T-cell (primary cell): Measurements from ENCODE around the gene CTNND2. TPM values are rescaled to one million over a fixed set of nuclear protein-coding genes. Genes with fewer than 3 reads are reported as not detected.

ENCODE experiments used
- ATAC-seq, 4 experiments: fragments of 200-7000 bp in 3 of 4; fragments of 150-1000 bp in 1 of 4; cut with Tn5 transposase; replicated peaks in 1 of 4; 1 replicate in 3 of 4; 2 replicates in 1 of 4; pipeline ENCODE4 v1.10.0; 2021; ENCODE audit warnings: moderate library complexity in 3 of 4, mild to moderate bottlenecking in 2 of 4, moderate number of reproducible peaks in 1 of 4
- CTCF ChIA-PET, 2 donors: fragments of 300-600 bp; sonication (Branson Sonifier 250); formaldehyde crosslinking; loops; one replicate each; lab custom pipeline; 2022; ENCODE audit warnings: antibody characterized with exemption in 2 of 2; lab: Charles Lee
- POLR2A ChIA-PET, 2 donors: fragments of 300-600 bp; sonication (Branson Sonifier 250); formaldehyde crosslinking; loops; one replicate each; lab custom pipeline; 2022; ENCODE audit warnings: antibody characterized with exemption in 2 of 2; lab: Charles Lee
- DNase-seq, 35 experiments: peaks; one replicate each; pipeline versions ENCODE4 v3.0.0 to v3.0.0-alpha.2; 2013 to 2023
- H3K27ac ChIP-seq: one replicate; pipeline ENCODE4 v1.5.1; 2013; ENCODE audit warnings: low read length
- H3K27me3 ChIP-seq, 2 experiments: replicated peaks in 1 of 2; 1 replicate in 1 of 2; 2 replicates in 1 of 2; pipeline versions ENCODE4 v1.6.1 to v1.7.0; 2013; ENCODE audit warnings: low read length in 1 of 2, mixed read lengths in 1 of 2; ENCODE audit not compliant: control insufficient read depth in 2 of 2, insufficient read depth in 2 of 2; ENCODE audit errors: extremely low read depth in 1 of 2
- H3K36me3 ChIP-seq, 2 donors: 1 replicate in 1 of 2; 2 replicates in 1 of 2; pipeline versions ENCODE4 v1.6.1 to v1.7.0; 2013; ENCODE audit warnings: low read length in 1 of 2; ENCODE audit not compliant: control insufficient read depth in 2 of 2, insufficient read depth in 1 of 2; ENCODE audit errors: extremely low read depth in 1 of 2
- H3K4me1 ChIP-seq, 2 experiments: 1 replicate in 1 of 2; 2 replicates in 1 of 2; pipeline versions ENCODE4 v1.6.1 to v1.7.0; 2013; ENCODE audit warnings: low read length in 2 of 2, mixed read lengths in 1 of 2; ENCODE audit not compliant: insufficient read depth in 2 of 2, control insufficient read depth in 1 of 2; ENCODE audit errors: extremely low read depth in 1 of 2
- H3K4me3 ChIP-seq, 2 donors: 1 replicate in 1 of 2; 2 replicates in 1 of 2; pipeline versions ENCODE4 v1.5.1 to v1.7.0; 2013; ENCODE audit warnings: mild to moderate bottlenecking in 2 of 2, low read length in 1 of 2, moderate library complexity in 1 of 2; ENCODE audit not compliant: control insufficient read depth in 1 of 2; ENCODE audit errors: extremely low read depth in 1 of 2
- H3K9me3 ChIP-seq: 2 replicates; pipeline ENCODE4 v1.7.0; 2013
- H3K27ac Mint-ChIP-seq, 2 donors: one replicate each; pipeline ENCODE4 v1.8.0; 2020 to 2021; ENCODE audit warnings: mild to moderate bottlenecking in 2 of 2, mixed read lengths in 2 of 2
- H3K27me3 Mint-ChIP-seq, 2 donors: one replicate each; pipeline ENCODE4 v1.8.0; 2021 to 2022; ENCODE audit warnings: mixed read lengths in 2 of 2
- H3K36me3 Mint-ChIP-seq: one replicate; pipeline ENCODE4 v1.8.0; 2021; ENCODE audit warnings: mixed read lengths
- H3K4me1 Mint-ChIP-seq, 3 donors: one replicate each; pipeline ENCODE4 v1.8.0; 2020 to 2022; ENCODE audit warnings: mixed read lengths in 3 of 3, mild to moderate bottlenecking in 1 of 3
- H3K4me3 Mint-ChIP-seq, 3 donors: one replicate each; pipeline ENCODE4 v1.8.0; 2020 to 2022; ENCODE audit warnings: mild to moderate bottlenecking in 3 of 3, mixed read lengths in 3 of 3, moderate library complexity in 3 of 3
- H3K9me3 Mint-ChIP-seq, 3 donors: one replicate each; pipeline ENCODE4 v1.8.0; 2020 to 2022; ENCODE audit warnings: mixed read lengths in 3 of 3
- WGBS: methylation state at CpG from one replicate; pipeline ENCODE4 v1.1.5; 2013; ENCODE audit warnings: missing lambda C conversion rate; ENCODE audit not compliant: insufficient coverage; 5-methylcytosine and 5-hydroxymethylcytosine counted together
- total RNA-seq, 35 experiments: library from RNA in 6 of 35; stranded (reverse) in 6 of 35; fragments of 120-200 nt in 1 of 35; gene quantifications; one replicate each; pipeline versions ENCODE4 v1.2.1 to v1.2.4 and lab custom pipeline; 2013 to 2026

Gene CTNND2
- total RNA-seq, 5 donors from 2014 or later (not counting 1 experiment from before 2014, with no cell fraction given), result 0.22 TPM; not detected in 4

- Histone ChIP-seq H3K4me1 (no peaks in the 10 kb centered on the region), H3K4me3 (no peak overlapping the region), H3K27me3 (no peaks in the 10 kb centered on the region), H3K27ac (no peak overlapping the region), H3K36me3 (no peaks in the 10 kb centered on the region), H3K9me3 (no peaks in the 10 kb centered on the region)
- CTCF ChIA-PET, result no interaction called here
- ATAC-seq (no peak), DNase-seq (no peak)
- Mint-ChIP-seq H3K9me3 (no peaks in the 10 kb centered on the region), H3K4me1 (no peaks in the 10 kb centered on the region), H3K36me3 (no peaks in the 10 kb centered on the region), H3K4me3 (no peak overlapping the region), H3K27me3 (peaks cover 0 to 3% of the 10 kb centered on the region in 2 donors), H3K27ac (no peak overlapping the region)
- 96% methylated on average over 4 of the region's 8 CpGs for WGBS
- POLR2A ChIA-PET, result no interaction called here
Observed at GRCh38 chr5:11152368-11152767, 751.9 kb downstream of the CTNND2 start.

GRCh38 chr5:11150976-11151375 lies 753.3 kb downstream of the CTNND2 start:
- H3K27ac Mint-ChIP-seq, result no peak overlapping the region
- H3K4me3 ChIP-seq, result no peak overlapping the region
- 100% methylated on average over 2 of the region's 5 CpGs for WGBS
- DNase-seq (no peak), ATAC-seq (no peak)
- H3K36me3 Mint-ChIP-seq, result no peaks in the 10 kb centered on the region
- no peaks in the 10 kb centered on the region for H3K9me3 ChIP-seq
- no peaks in the 10 kb centered on the region for H3K4me1 ChIP-seq
- no peak overlapping the region for H3K4me3 Mint-ChIP-seq
- ChIA-PET POLR2A (no interaction called here), CTCF (no interaction called here)
- H3K9me3 Mint-ChIP-seq, result peaks cover 0 to 3% (median 0%) of the 10 kb centered on the region in 3 donors
- peaks cover 0 to 3% of the 10 kb centered on the region in 2 donors for H3K27me3 Mint-ChIP-seq
- no peaks in the 10 kb centered on the region for H3K27me3 ChIP-seq
- H3K4me1 Mint-ChIP-seq, result no peaks in the 10 kb centered on the region
- H3K36me3 ChIP-seq, result no peaks in the 10 kb centered on the region
- H3K27ac ChIP-seq, result no peak overlapping the region

- no peak overlapping the region for H3K27ac ChIP-seq
- Mint-ChIP-seq H3K27me3 (peaks cover 3% of the 10 kb centered on the region in 2 donors), H3K9me3 (peaks cover 0 to 3% (median 0%) of the 10 kb centered on the region in 3 donors), H3K36me3 (no peaks in the 10 kb centered on the region), H3K4me3 (no peak overlapping the region), H3K27ac (no peak overlapping the region), H3K4me1 (no peaks in the 10 kb centered on the region)
- H3K27me3 ChIP-seq, result peaks cover 0 to 4% of the 10 kb centered on the region in 2 experiments
- CTCF ChIA-PET, result interaction anchor here in 1 of 2 donors (0.6 kb wide), 1 partner anchor 396 kb away, joined by 3 read pairs; no protein-coding TSS in a partner anchor
- H3K36me3 ChIP-seq, result no peaks in the 10 kb centered on the region
- DNase-seq (no peak), ATAC-seq (no peak)
- H3K9me3 ChIP-seq, result no peaks in the 10 kb centered on the region
- no peaks in the 10 kb centered on the region for H3K4me1 ChIP-seq
- H3K4me3 ChIP-seq, result no peak overlapping the region
- WGBS, result 85% methylated on average over 8 of the region's 14 CpGs
- POLR2A ChIA-PET, result no interaction called here
Observed at GRCh38 chr5:11148810-11149539, 755.3 kb downstream of the CTNND2 start.

GRCh38 chr5:11146171-11146570 lies 758.1 kb downstream of the CTNND2 start:
- no peak overlapping the region for H3K27ac Mint-ChIP-seq
- Histone ChIP-seq H3K27me3 (peaks cover 0 to 4% of the 10 kb centered on the region in 2 experiments), H3K4me3 (no peak overlapping the region), H3K36me3 (no peaks in the 10 kb centered on the region), H3K9me3 (no peaks in the 10 kb centered on the region), H3K4me1 (no peaks in the 10 kb centered on the region), H3K27ac (no peak overlapping the region)
- POLR2A ChIA-PET, result no interaction called here
- H3K36me3 Mint-ChIP-seq, result no peaks in the 10 kb centered on the region
- H3K9me3 Mint-ChIP-seq, result peaks cover 0 to 3% (median 0%) of the 10 kb centered on the region in 3 donors
- 87% methylated on average over 2 of the region's 4 CpGs for WGBS
- CTCF ChIA-PET, result no interaction called here
- H3K4me3 Mint-ChIP-seq, result no peak overlapping the region
- no peak for ATAC-seq
- no peak for DNase-seq
- peaks cover 3% of the 10 kb centered on the region in 2 donors for H3K27me3 Mint-ChIP-seq
- no peaks in the 10 kb centered on the region for H3K4me1 Mint-ChIP-seq

- H3K36me3 ChIP-seq, result no peaks in the 10 kb centered on the region
- H3K9me3 Mint-ChIP-seq, result peaks cover 0 to 3% (median 0%) of the 10 kb centered on the region in 3 donors
- H3K9me3 ChIP-seq, result no peaks in the 10 kb centered on the region
- no peak overlapping the region for H3K27ac ChIP-seq
- no CpG with 5 or more reads among the region's 3 CpGs for WGBS
- no peak overlapping the region for H3K4me3 ChIP-seq
- no peak overlapping the region for H3K27ac Mint-ChIP-seq
- H3K4me3 Mint-ChIP-seq, result no peak overlapping the region
- ATAC-seq (no peak), DNase-seq (no peak)
- peaks cover 0 to 8% of the 10 kb centered on the region in 2 experiments for H3K27me3 ChIP-seq
- H3K4me1 ChIP-seq, result no peaks in the 10 kb centered on the region
- ChIA-PET CTCF (no interaction called here), POLR2A (no interaction called here)
- no peaks in the 10 kb centered on the region for H3K4me1 Mint-ChIP-seq
- H3K27me3 Mint-ChIP-seq, result peaks cover 3 to 5% of the 10 kb centered on the region in 2 donors
- no peaks in the 10 kb centered on the region for H3K36me3 Mint-ChIP-seq
Observed at GRCh38 chr5:11143456-11144267, 760.6 kb downstream of the CTNND2 start.

GRCh38 chr5:11139217-11139865 lies 764.9 kb downstream of the CTNND2 start:
- Histone ChIP-seq H3K36me3 (no peaks in the 10 kb centered on the region), H3K27me3 (peaks cover 0 to 5% of the 10 kb centered on the region in 2 experiments), H3K9me3 (no peaks in the 10 kb centered on the region), H3K27ac (no peak overlapping the region), H3K4me1 (no peaks in the 10 kb centered on the region), H3K4me3 (no peak overlapping the region)
- WGBS, result 74% methylated on average over 6 of the region's 9 CpGs
- H3K27me3 Mint-ChIP-seq, result peaks cover 0 to 5% of the 10 kb centered on the region in 2 donors
- POLR2A ChIA-PET, result no interaction called here
- H3K27ac Mint-ChIP-seq, result no peak overlapping the region
- no peaks in the 10 kb centered on the region for H3K4me1 Mint-ChIP-seq
- peaks cover 0 to 4% (median 0%) of the 10 kb centered on the region in 3 donors for H3K9me3 Mint-ChIP-seq
- ATAC-seq, result no peak
- CTCF ChIA-PET, result no interaction called here
- H3K4me3 Mint-ChIP-seq, result no peak overlapping the region
- DNase-seq, result no peak
- no peaks in the 10 kb centered on the region for H3K36me3 Mint-ChIP-seq
